ENCODE results near the gene MRPL14. TPM values are rescaled to one million over a fixed set of nuclear protein-coding genes. Genes with fewer than 3 reads are reported as not detected.

MRPL14 gene
- total and polyA plus RNA-seq, 8 donors = 8.7 to 30.4 (median 14.1) TPM

- DNase-seq (no peak), FAIRE-seq (no peak), ATAC-seq (no peak)
- 93 to 96% methylated on average over 3 of the region's 3 CpGs for WGBS, 2 donors
- H3K4me1 ChIP-seq = no peaks in the 10 kb centered on the region
- H3K27me3 ChIP-seq = no peaks in the 10 kb centered on the region
- no peak overlapping the region for H3K27ac ChIP-seq
- intact Hi-C loops (cut with DNase I) = no loop called here
- H3K36me3 ChIP-seq = peaks cover 0 to 23% (median 4%) of the 10 kb centered on the region in 3 donors
- H3K9me3 ChIP-seq = no peaks in the 10 kb centered on the region
- no peak overlapping the region for H3K4me3 ChIP-seq
- no peak for TF ChIP-seq CTCF (IDR thresholded peaks at IDR 0.05)
Measured at GRCh38 chr6:44110966-44111365, 16.3 kb downstream of the MRPL14 start.

GRCh38 chr6:44110005-44110676 is 17.1 kb downstream of the MRPL14 start:
- 90 to 93% methylated on average over 6 of the region's 6 CpGs for WGBS, 2 donors
- FAIRE-seq (no peak), ATAC-seq (no peak), DNase-seq (no peak)
- H3K27ac ChIP-seq = no peak overlapping the region
- no peak for TF ChIP-seq CTCF (IDR thresholded peaks at IDR 0.05)
- H3K9me3 ChIP-seq = no peaks in the 10 kb centered on the region
- H3K27me3 ChIP-seq = no peaks in the 10 kb centered on the region
- no peak overlapping the region for H3K4me3 ChIP-seq
- H3K36me3 ChIP-seq = peaks cover 0 to 23% (median 4%) of the 10 kb centered on the region in 3 donors
- no peaks in the 10 kb centered on the region for H3K4me1 ChIP-seq
- intact Hi-C loops (cut with DNase I) = no loop called here

GRCh38 chr6:44109212-44109611 is 18.0 kb downstream of the MRPL14 start:
- Histone ChIP-seq H3K36me3 (peaks cover 0 to 23% (median 4%) of the 10 kb centered on the region in 3 donors), H3K9me3 (no peaks in the 10 kb centered on the region), H3K4me3 (no peak overlapping the region), H3K27ac (no peak overlapping the region), H3K27me3 (no peaks in the 10 kb centered on the region), H3K4me1 (no peaks in the 10 kb centered on the region)
- WGBS, 2 donors = 85 to 86% methylated on average over 10 of the region's 10 CpGs
- intact Hi-C loops (cut with DNase I) = no loop called here
- no peak for ATAC-seq
- FAIRE-seq = no peak
- DNase-seq = no peak
- TF ChIP-seq CTCF (IDR thresholded peaks at IDR 0.05) = no peak

GRCh38 chr6:44108471-44108870 is 18.8 kb downstream of the MRPL14 start:
- no peaks in the 10 kb centered on the region for H3K27me3 ChIP-seq
- no peak for TF ChIP-seq CTCF (IDR thresholded peaks at IDR 0.05)
- H3K27ac ChIP-seq = no peak overlapping the region
- 0 to 71% methylated on average over 1 of the region's 1 CpG for WGBS, 2 donors
- H3K36me3 ChIP-seq = peaks cover 0 to 16% (median under 1%) of the 10 kb centered on the region in 3 donors
- H3K4me3 ChIP-seq = no peak overlapping the region
- FAIRE-seq (no peak), ATAC-seq (no peak), DNase-seq (no peak)
- no peaks in the 10 kb centered on the region for H3K4me1 ChIP-seq
- intact Hi-C loops (cut with DNase I) = no loop called here
- no peaks in the 10 kb centered on the region for H3K9me3 ChIP-seq

GRCh38 chr6:44107017-44107416 is 20.2 kb downstream of the MRPL14 start:
- Histone ChIP-seq H3K27me3 (no peaks in the 10 kb centered on the region), H3K9me3 (no peaks in the 10 kb centered on the region), H3K4me1 (no peaks in the 10 kb centered on the region), H3K27ac (no peak overlapping the region), H3K4me3 (no peak overlapping the region), H3K36me3 (peaks cover 0 to 2% (median 0%) of the 10 kb centered on the region in 3 donors)
- no peak for DNase-seq
- no peak for TF ChIP-seq CTCF (IDR thresholded peaks at IDR 0.05)
- no peak for FAIRE-seq
- intact Hi-C loops (cut with DNase I) = no loop called here
- no peak for ATAC-seq
- WGBS, 2 donors = 97 to 99% methylated on average over 5 of the region's 5 CpGs

All from pancreas (tissue), 10 donors.